Eye (tissue), 1 donor: Measurements from ENCODE around the gene IPO13.

Experiments used
- DNase-seq: peaks from one replicate; pipeline ENCODE4 v3.0.0-alpha.2; 2015

Gene IPO13

DNA sequence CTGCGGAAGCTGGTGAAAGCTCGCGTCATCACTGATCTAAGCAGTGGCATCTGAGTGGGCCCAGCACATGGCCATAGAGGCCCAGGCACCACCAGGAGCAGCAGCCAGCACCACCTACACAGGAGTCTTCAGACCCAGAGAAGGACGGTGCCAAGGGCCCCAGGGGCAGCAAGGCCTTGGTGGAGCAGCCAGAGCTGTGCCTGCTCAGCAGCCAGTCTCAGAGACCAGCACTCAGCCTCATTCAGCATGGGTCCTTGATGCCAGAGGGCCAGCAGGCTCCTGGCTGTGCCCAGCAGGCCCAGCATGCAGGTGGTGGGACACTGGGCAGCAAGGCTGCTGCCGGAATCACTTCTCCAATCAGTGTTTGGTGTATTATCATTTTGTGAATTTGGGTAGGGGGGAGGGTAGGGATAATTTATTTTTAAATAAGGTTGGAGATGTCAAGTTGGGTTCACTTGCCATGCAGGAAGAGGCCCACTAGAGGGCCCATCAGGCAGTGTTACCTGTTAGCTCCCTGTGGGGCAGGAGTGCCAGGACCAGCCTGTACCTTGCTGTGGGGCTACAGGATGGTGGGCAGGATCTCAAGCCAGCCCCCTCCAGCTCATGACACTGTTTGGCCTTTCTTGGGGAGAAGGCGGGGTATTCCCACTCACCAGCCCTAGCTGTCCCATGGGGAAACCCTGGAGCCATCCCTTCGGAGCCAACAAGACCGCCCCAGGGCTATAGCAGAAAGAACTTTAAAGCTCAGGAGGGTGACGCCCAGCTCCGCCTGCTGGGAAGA is 16.4 kb upstream of the IPO13 start:
- DNase-seq, result no peak

DNA sequence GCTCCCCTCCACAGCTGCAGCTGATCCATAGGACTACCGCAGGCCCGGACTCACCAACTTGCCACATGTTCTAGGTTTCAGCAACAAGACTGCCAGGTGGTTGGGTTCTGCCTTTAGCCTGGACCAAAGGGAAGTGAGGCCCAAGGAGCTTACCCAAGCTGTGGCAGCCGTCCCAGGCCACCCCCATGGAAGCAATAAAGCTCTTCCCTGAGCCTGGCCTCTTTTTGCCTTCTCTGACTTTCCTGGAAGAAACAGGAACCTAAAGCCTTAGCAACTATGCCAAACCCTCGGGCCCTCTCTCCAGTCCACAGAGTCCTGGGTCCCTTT is 15.8 kb upstream of the IPO13 start:
- no peak for DNase-seq

DNA sequence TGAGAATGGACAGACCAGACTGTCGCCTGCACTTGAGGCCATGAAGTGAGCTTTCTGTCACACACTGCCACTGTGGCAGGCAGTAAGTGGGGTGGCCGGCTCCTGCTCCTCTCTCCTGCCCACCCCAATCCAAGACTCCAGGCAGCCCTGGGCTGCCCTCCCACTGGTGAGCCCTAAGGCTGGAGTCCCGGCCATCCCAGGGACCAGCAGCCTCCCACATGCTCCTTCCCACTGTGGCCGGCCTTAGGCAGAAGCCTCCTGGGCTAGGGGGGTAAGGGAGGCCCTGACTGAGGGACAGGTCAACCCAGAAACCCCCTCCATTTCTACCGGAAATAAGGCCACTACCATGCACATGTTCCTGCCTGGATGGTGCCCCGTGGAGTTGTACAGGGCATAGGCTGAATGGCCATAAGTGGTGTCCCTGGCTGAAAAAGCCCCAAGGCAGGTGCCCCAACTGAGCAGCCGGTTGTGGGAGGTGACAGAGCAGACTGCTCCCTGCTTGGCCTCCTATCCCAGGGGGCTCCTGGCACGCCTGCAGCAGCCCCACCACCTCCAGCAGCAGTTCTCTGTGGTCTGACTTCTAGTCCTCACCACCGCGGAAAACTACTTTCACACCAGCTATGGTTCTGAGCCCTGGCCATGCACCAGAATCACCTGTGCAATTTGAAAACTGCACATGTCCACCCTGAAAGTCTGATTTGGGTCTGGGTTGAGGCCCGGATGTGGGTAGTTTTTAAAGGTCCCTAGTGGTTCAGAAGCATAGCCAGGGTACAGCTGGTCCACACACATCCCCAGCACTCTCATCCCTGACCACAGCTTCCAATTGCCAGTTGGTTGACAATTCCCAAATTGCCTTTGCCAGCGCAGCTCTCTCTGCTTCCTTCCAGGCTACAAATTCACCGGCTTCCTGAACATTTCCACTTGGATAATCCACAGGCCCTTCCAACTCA is 14.8 kb upstream of the IPO13 start:
- DNase-seq, result no peak

DNA sequence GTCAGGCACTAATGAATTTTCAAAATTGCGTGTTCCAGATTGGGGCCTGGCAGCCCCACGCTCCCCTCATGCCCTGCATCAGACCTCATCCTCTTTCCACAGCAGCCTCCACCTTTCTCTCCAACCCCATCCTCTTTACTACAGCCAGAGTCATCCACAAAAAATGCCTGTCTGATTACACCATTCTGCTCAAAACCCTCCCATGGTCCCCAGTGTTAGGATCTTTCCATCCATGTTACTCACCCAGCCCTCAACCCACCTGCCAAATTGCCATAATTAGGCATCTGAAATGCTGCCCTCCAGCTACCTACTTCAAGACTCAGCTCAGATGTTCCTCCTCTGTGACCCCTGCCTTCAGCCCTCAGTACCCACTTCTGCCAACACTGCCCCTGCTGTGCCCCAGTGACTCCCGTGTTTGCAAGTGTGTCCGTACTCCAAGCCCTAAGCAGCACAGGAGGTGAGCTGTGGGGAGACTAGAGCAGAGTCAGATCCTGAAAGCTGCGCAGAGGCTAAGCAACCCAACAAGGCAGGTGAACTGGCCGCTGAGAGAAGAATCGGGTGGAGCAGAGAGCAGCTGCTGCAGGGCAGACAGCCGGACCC is 13.9 kb upstream of the IPO13 start:
- DNase-seq, result no peak

DNA sequence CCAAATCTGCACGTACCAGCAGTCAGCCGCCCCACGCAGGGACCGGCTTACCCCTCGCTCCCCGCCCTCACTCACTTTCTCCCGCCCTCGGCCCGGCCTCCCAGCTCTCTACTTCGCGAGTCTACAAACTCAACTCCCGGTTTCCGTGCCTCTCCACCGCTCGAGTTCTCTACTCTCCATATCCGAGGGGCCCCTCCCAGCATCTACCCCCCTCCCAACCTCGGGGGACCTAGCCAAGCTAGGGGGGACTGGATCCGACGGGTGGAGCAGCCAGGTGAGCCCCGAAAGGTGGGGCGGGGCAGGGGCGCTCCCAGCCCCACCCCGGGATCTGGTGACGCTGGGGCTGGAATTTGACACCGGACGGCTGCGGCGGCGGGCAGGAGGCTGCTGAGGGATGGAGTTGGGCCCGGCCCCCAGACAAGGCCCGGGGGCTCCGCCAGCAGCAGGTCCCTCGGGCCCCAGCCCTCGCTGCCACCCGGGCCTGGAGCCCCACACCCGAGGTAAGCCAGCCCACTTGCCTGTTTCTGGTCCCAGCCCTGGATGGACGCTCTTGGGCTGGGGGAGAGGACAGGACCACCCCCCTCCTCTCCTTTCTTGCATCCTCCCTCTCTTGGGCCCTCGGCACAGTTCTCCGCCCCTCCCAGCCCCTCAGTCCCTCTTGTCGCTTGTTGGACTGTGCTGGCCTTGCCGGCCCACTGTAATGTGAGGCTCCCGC is 13.2 kb upstream of the IPO13 start, which contains the start of gene ARTN:
ARTN (plus strand) TSS at position 416 of the 715 bp plus-strand sequence. CDS start 1,856 bp downstream, outside the sequence.
- DNase-seq, result peak; percentile 71

DNA sequence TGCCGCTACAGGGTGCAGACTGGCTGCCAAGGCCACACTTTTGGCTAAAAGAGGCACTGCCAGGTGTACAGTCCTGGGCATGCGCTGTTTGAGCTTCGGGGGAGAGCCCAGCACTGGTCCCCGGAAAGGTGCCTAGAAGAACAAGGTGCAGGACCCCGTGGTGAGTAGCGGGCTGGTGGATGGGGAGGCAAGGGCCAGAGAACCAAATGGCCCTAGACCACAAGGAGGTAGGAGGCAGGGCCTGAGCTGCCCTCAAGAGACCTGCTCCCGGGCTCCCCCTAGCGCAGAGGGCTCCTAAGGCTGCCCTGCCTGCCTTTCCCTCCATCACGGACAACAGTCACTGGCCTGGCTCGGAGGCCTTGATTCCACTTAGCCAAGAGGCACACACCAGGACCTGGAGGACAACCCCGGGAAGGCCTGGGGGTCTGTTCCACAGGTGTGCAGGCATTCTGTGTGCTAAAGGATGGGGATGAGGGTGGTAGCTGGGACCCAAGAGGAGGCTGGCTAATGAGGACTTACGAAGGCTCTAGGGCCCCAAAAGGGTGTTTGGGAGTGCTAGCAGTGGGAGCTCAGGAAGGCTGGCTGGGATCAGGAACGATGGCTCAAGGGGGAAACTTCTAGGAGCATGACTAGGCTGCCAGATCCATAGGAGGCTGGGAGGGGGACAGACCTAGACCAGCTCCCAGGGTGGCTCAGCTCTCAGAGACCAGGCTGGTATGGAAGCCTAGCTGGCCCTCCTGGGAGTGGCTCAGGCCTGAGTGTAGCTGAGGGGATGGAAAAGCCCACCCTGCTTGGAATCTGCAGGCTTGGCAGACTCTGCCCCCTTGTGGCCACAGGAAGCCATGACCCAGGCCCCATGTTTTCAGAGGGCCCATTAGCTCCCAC is 12.4 kb upstream of the IPO13 start:
- DNase-seq, result peak; percentile 94

DNA sequence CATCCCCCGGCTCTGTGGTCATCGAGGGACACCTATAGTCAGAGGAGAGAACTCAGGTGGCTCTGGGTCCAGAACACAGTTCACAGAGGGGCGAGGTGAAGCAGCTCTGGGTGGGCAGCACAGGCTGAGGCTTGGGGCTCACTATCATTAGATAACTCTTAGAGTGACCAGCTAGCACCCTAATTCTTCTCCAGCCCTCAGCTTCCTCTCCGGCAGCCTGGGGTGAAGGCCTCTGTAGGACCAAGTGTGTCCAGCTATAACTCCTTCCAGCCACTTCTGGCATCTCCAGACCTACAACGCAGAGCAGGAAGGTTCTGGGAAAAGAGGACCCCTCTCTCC is 11.8 kb upstream of the IPO13 start:
- no peak for DNase-seq

DNA sequence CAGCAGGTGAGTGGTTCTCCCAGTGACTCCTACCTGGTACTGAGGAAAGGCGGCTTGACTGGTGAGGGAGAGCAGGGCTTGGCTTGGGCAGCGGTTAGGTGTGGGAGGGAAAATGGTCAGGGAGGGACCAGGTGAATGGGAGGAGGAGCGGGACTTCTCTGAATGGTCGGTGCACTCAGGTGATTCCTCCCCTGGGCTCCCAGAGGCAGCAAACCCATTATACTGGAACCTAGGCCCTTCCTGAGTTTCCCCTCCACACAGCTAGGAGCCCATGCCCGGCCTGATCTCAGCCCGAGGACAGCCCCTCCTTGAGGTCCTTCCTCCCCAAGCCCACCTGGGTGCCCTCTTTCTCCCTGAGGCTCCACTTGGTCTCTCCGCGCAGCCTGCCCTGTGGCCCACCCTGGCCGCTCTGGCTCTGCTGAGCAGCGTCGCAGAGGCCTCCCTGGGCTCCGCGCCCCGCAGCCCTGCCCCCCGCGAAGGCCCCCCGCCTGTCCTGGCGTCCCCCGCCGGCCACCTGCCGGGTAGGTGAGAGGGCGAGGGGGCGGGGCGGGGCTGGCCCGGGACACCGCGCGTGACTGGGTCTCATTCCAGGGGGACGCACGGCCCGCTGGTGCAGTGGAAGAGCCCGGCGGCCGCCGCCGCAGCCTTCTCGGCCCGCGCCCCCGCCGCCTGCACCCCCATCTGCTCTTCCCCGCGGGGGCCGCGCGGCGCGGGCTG is 10.9 kb upstream of the IPO13 start:
- DNase-seq, result no peak

DNA sequence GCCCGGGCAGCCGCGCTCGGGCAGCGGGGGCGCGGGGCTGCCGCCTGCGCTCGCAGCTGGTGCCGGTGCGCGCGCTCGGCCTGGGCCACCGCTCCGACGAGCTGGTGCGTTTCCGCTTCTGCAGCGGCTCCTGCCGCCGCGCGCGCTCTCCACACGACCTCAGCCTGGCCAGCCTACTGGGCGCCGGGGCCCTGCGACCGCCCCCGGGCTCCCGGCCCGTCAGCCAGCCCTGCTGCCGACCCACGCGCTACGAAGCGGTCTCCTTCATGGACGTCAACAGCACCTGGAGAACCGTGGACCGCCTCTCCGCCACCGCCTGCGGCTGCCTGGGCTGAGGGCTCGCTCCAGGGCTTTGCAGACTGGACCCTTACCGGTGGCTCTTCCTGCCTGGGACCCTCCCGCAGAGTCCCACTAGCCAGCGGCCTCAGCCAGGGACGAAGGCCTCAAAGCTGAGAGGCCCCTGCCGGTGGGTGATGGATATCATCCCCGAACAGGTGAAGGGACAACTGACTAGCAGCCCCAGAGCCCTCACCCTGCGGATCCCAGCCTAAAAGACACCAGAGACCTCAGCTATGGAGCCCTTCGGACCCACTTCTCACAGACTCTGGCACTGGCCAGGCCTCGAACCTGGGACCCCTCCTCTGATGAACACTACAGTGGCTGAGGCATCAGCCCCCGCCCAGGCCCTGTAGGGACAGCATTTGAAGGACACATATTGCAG is 10.2 kb upstream of the IPO13 start:
- peak; percentile 68 for DNase-seq

DNA sequence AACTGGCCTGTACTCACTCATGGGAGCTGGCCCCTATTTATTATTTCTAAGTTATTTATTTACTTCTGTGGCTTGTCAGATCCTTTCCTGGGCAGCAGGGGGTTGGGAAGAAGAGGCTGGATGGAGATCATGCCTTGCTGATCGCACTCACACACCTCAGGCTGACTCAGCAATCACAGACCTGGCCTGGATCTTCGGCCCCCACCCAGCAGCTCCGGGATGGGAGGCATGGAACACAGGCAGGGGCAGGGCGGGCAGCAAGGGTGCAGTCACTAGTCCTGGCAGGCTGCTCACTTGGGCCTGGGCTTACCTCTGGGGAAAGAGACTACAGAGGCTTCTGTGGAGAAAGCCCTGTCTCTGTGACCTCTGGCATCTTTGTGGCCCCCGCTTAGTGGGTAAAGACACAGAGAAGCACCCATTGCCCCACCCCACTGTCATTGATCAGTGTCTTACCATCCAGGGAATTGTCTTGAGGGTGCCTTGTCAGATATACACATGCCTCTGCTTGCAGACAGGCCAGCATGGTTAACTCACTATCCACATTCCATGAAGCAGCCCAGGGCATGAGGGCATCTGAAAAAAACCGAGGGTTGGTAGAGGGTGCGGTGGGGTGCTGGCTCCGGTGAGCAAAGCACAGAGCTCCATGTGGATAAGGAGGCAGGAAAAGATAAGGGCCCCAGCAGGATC is 9.4 kb upstream of the IPO13 start:
- no peak for DNase-seq

DNA sequence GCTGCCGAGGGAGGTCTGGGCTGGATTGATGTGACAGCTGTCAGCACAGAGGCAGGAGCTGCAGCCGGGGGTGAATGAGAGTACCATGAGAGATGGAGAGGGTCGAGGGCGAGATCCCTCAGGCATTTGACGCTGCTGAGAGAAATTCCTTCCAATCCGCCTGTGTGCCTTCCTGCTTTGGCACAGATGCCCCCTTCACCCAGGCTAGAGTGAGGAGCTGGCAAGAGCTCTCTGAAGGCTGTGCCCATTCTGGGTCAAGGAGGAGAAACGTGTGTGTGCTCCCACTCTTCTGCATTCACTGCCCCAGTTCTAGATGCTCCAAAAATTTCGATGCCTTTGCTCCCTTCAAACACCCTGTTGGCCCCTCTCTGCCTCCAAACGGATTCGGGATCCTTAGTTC is 8.4 kb upstream of the IPO13 start:
- DNase-seq, result no peak

DNA sequence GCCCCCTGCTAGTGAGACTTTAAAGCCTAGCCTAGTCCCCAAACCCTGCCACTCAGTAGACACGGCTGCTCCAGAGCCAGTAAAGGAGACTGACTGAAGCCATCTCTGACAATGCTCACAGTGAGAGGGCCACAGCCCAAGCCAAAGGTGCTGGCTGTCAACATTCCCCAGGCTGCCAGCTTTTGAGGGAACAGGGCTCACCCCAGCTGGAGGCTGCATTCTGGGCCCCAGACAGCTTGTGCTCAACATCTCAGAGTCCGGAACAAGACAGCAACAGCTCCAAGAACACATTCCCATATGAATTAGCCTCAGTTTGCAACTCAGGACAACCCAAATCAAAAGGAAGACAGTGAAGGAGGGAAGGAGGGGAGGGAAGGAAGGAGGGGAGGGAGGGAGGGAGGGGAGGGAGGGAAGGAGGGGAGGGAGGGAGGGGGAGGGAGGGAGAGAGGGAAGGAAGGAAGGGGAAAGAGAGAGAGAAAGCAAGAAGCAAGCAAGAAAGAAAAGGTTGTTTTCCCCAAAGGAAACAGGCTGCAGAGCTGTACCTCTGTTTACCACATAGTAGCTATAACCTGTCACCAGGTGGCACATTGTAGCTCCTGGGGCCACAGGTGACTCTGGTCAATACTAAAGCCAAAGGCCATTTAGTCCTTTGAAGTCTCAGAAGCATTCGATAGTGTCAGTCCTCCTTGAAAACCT is 7.7 kb upstream of the IPO13 start:
- DNase-seq, result no peak

DNA sequence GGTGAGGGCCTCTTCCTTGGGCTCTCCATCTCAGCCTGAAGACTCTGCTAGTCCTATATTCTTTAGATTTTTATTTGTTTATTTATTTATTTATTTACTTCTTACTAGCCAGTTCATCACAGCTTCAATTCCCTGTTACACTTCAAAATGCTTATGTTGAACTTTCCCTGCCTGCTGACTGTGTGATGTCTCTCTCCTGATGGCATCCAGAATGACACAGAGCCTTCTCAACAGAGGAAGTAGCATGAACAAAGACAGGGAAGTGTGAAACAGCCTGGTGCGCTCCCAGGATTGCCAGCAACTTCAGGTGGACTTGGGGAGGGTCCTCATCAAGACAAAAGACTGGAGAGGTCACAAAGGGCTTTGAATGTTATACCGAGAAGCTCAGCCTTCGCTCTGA is 4.3 kb upstream of the IPO13 start:
- no peak for DNase-seq

DNA sequence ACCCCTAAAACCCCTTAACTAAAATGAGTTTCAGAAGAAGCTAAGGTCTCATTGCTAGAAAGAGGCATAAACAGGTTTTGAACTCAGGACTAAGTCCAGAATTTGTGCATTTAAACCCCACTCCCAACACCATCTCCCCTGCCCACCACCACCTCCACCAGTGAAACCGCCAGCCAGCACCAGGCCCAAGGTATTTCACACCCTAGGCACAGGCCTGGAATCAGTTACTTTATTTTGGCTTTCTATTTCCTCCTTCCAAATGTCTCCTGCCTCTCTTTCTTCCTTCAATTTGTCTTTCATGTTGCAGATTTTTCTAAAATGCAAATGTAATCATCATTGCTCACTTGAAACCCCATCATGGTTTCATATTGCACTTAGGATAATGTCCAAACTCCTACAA is 1.9 kb upstream of the IPO13 start:
- DNase-seq, result no peak

DNA sequence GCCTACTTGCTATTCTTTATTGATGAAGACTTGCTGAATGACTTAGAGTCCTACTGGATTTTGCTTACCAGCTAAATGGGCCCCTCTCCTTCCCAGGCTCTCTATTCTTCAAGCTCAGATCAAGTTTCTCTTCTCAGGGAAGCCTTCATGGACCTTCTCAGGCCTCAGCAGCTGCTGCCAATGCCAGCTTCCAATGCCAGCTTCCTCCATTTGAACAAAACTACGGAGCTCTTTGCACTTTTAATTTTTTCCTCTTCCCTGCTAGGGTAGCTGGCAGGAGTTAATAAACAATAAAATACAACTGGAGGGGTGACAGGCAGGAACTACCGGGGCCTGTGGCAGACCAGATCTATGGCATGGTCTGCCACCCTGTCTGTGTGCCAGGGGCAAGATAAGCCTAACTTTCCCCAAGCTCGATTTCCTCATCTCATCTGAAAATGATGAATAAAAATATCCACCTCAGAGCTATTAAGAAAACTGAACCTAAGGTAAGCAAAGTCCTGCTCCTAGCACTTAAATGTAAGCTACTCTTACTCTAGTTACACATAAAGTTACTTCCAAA is 995 bp upstream of the IPO13 start:
- no peak for DNase-seq

DNA sequence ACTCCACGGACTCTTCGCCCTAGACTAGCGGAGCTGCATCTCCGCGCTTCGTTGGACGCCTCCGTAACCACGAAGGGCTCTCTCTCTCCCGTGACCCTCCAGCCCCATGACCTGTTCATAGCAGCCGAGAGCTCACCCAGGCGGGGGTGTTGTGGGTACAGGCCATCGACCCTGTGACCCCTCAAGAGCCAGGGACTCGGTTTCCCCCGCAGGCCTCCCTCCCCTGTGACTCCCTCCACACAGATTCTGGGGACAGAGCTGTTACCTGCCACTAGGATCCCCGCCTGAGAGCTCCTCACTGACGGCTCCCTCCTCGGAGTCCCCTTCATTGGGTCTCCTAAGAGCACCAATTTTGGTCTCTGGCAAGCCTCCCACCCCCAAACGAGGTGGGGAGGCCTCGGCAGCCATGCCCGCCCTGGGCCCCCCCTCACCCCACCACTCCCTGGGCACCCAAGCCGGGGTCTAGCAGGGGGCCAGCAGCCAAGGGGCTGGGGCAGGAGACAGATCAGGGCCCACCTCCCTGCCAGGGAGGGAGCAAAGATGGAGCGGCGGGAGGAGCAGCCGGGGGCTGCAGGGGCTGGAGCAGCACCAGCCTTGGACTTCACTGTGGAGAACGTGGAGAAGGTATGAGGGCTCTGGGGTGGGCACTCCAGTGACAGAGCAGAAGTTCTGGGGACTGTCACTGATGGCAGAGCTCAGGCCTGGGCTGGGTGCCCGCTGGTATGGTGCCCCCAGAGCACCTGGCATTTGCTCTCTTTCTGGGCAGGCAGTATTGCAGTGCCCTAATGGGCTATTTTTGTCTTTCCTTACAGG is 517 bp downstream of the IPO13 start:
- no peak for DNase-seq

DNA sequence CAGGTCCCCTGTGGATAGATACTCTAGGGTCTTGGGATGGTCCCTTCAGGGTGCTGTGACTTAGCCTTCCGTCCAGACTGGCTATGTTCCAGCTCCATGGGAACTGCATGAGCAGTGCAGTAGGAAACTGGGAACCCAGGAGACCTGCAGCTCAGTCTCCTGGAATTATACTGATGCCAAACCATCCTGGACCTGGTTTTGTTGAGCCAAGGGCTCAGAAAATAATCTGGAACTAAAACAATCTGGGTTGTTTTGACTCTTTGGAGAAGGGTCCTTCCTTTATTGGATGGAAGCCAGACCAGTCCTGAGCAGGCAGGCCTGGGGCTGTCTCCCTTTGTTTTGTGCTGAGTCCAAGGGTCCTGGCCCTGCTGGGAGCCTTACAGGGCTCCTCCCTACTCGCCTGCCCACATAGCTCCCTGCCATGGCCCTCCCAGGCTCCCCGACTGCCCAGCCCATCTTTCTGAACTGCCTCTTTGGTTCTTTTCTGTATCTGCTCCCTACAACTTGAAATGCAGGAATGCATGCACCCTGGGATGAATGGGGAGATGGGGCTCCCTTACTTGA is 1.2 kb downstream of the IPO13 start:
- no peak for DNase-seq

DNA sequence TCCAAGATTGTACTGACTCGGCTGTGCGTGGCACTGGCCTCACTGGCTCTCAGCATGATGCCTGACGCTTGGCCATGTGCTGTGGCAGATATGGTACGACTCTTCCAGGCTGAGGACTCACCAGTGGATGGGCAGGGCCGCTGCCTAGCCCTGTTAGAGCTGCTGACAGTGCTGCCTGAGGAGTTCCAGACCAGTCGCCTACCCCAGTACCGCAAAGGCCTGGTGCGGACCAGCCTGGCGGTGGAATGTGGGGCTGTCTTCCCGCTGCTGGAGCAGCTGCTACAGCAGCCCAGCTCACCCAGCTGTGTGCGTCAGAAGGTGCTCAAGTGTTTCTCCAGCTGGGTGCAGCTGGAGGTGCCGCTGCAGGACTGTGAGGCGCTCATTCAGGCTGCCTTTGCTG is 2.9 kb downstream of the IPO13 start:
- DNase-seq, result no peak
